K562 (cell line): ENCODE measurements around the gene CKM. TPM values are rescaled to one million over a fixed set of nuclear protein-coding genes. Genes with fewer than 3 reads are reported as not detected.

ENCODE experiments used
- ATAC-seq: fragments of 200-7000 bp; cut with Tn5 transposase; 3 replicates; pipeline ENCODE4 v1.9.1; 2020; ENCODE audit warnings: moderate library complexity
- BruUV-seq: library from RNA; stranded (reverse); fragments of 400-500 nt; replicated peaks from 2 replicates; lab custom pipeline; 2021; lab: Mats Ljungman, UMichigan
- CTCF ChIA-PET: fragments of 300-600 bp; formaldehyde crosslinking; extraction: SDS; loops from one replicate; lab custom pipeline; 2021; ENCODE audit warnings: low intra/inter-chr PET ratio; lab: Yijun Ruan, JAX
- POLR2A ChIA-PET: fragments of 300-600, 350-650 bp; sonication (Branson Sonifier 250); formaldehyde crosslinking; extraction: SDS; loops from one replicate; lab custom pipeline; 2021; ENCODE audit warnings: antibody characterized with exemption, inconsistent platforms; lab: Yijun Ruan, JAX
- DNase-seq, 4 experiments: peaks; one replicate each; pipeline versions ENCODE4 v3.0.0 to v3.0.0-alpha.2; 2011 to 2018; ENCODE audit warnings: low spot score in 3 of 4, mixed read lengths in 3 of 4; ENCODE audit errors: extremely low read depth in 1 of 4
- FAIRE-seq: peaks from 2 replicates; lab custom pipeline; 2011; peaks lifted over from hg19 to GRCh38; lab: Jason Lieb, UNC
- H2AFZ ChIP-seq: 2 replicates; pipeline ENCODE4 v1.6.0; 2011; ENCODE audit warnings: low read depth, low read length, control low read depth, inconsistent platforms
- H3K27ac ChIP-seq: fragments of 200-600 bp; 3 replicates; pipeline ENCODE4 v1.8.0; 2011; ENCODE audit warnings: low read depth, mild to moderate bottlenecking, control low read depth, inconsistent platforms, low read length, moderate library complexity, mixed read lengths; ENCODE audit errors: extremely low read depth
- H3K27me3 ChIP-seq, 2 experiments: fragments of 300-600 bp in 1 of 2; 2 replicates in 1 of 2; 3 replicates in 1 of 2; pipeline versions ENCODE4 v1.6.0 to v1.8.0; 2011; ENCODE audit warnings: inconsistent platforms in 2 of 2, low read length in 2 of 2, mild to moderate bottlenecking in 1 of 2, mixed read lengths in 1 of 2, moderate library complexity in 1 of 2; ENCODE audit not compliant: control insufficient read depth in 2 of 2, insufficient read depth in 2 of 2
- H3K36me3 ChIP-seq: fragments of 300-600 bp; 3 replicates; pipeline ENCODE4 v1.8.0; 2011; ENCODE audit warnings: mild to moderate bottlenecking, low read length, inconsistent platforms; ENCODE audit not compliant: control insufficient read depth, insufficient read depth
- H3K4me1 ChIP-seq, 2 experiments: fragments of 200-600 bp in 1 of 2; replicated peaks in 1 of 2; 2 replicates in 1 of 2; 3 replicates in 1 of 2; pipeline versions ENCODE4 v1.5.1 to v1.8.0; 2011; ENCODE audit warnings: inconsistent platforms in 2 of 2, low read length in 2 of 2, mild to moderate bottlenecking in 1 of 2, mixed read lengths in 1 of 2, moderate library complexity in 1 of 2; ENCODE audit not compliant: control insufficient read depth in 2 of 2, insufficient read depth in 2 of 2
- H3K4me2 ChIP-seq: 2 replicates; pipeline ENCODE4 v1.6.1; 2011; ENCODE audit warnings: low read length, control low read depth, inconsistent platforms, mixed read lengths; ENCODE audit not compliant: insufficient read depth
- H3K4me3 ChIP-seq: fragments of 200-600 bp; sonication (generic), shearing (Covaris generic); 2 replicates; pipeline ENCODE4 v1.5.1; 2016; ENCODE audit warnings: control low read depth, inconsistent platforms
- H3K79me2 ChIP-seq: fragments of 200-600 bp; 3 replicates; pipeline ENCODE4 v1.8.0; 2011; ENCODE audit warnings: low read length, inconsistent platforms; ENCODE audit not compliant: control insufficient read depth, insufficient read depth
- H3K9ac ChIP-seq, 2 experiments: 2 replicates each; pipeline versions ENCODE4 v1.6.0 to v1.6.1; 2011; ENCODE audit warnings: low read depth in 2 of 2, low read length in 2 of 2, control low read depth in 1 of 2, inconsistent platforms in 1 of 2, mild to moderate bottlenecking in 1 of 2, mixed read lengths in 1 of 2; ENCODE audit not compliant: insufficient read depth in 1 of 2
- H3K9me1 ChIP-seq: one replicate; pipeline ENCODE4 v1.6.0; 2011; ENCODE audit warnings: inconsistent platforms, mild to moderate bottlenecking, low read length, moderate library complexity; ENCODE audit not compliant: control insufficient read depth, insufficient read depth
- H3K9me3 ChIP-seq: replicated peaks from 2 replicates; pipeline ENCODE4 v1.5.1; 2011; ENCODE audit warnings: low read depth, low read length, inconsistent platforms; ENCODE audit not compliant: control insufficient read depth, insufficient read depth
- H4K20me1 ChIP-seq: replicated peaks from 2 replicates; pipeline ENCODE4 v1.6.1; 2011; ENCODE audit warnings: low read length, inconsistent platforms, mixed read lengths; ENCODE audit not compliant: control insufficient read depth, insufficient read depth
- ARID1B ChIP-seq: fragments of 450-650 bp; IDR thresholded peaks from 2 replicates; pipeline ENCODE4 v1.6.1; 2016; ENCODE audit warnings: antibody characterized with exemption, mild to moderate bottlenecking, inconsistent platforms
- ARID4B ChIP-seq: sonication (generic); formaldehyde crosslinking; IDR thresholded peaks from 2 replicates; pipeline ENCODE4 v1.8.0; 2022; ENCODE audit warnings: mild to moderate bottlenecking, missing genetic modification reagents
- FUS ChIP-seq: fragments of 200-400 bp; formaldehyde crosslinking; optimal IDR thresholded peaks from 2 replicates; pipeline ENCODE3; 2017; ENCODE audit warnings: low read depth, low read length
- KDM4B ChIP-seq, 2 experiments: fragments of 450-650 bp in 1 of 2; sonication (generic) in 1 of 2; IDR thresholded peaks; 2 replicates each; pipeline ENCODE4 v1.6.1; 2016 to 2017; ENCODE audit warnings: borderline replicate concordance in 2 of 2, antibody characterized with exemption in 1 of 2, low read depth in 1 of 2, mild to moderate bottlenecking in 1 of 2
- RBFOX2 ChIP-seq: fragments of 200-400 bp; formaldehyde crosslinking; IDR thresholded peaks from 2 replicates; pipeline ENCODE4 v1.6.1; 2017; ENCODE audit warnings: low read depth, mild to moderate bottlenecking, low read length, moderate library complexity
- TAF9B ChIP-seq: fragments of 450-650 bp; IDR thresholded peaks from 2 replicates; pipeline ENCODE4 v1.6.1; 2018; ENCODE audit warnings: mild to moderate bottlenecking; ENCODE audit not compliant: partially characterized antibody
- TFE3 ChIP-seq: fragments of 450-650 bp; formaldehyde crosslinking; IDR thresholded peaks from 2 replicates; pipeline ENCODE4 v1.4.0; 2020; ENCODE audit warnings: mild to moderate bottlenecking, mixed read lengths
- UBTF ChIP-seq, 2 experiments: IDR thresholded peaks; 2 replicates each; pipeline ENCODE4 v1.6.1; 2012; ENCODE audit warnings: improper control_type of control experiment in 2 of 2, low read depth in 2 of 2, low read length in 2 of 2, borderline replicate concordance in 1 of 2
- ZEB2 ChIP-seq: fragments of 450-650 bp; IDR thresholded peaks from 2 replicates; pipeline ENCODE4 v1.6.1; 2016
- ZNF165 ChIP-seq: fragments of 250-450 bp; sonication (Bioruptor Pico); IDR thresholded peaks from 2 replicates; pipeline ENCODE4 v1.4.0; 2020; ENCODE audit warnings: borderline replicate concordance
- WGBS: fragments of 100-300 bp; shearing (Covaris generic); methylation state at CpG from one replicate; pipeline ENCODE4 v1.1.6; 2016; ENCODE audit warnings: low coverage, mixed read lengths; ENCODE audit not compliant: insufficient coverage; ENCODE audit errors: missing lambda C conversion rate; 5-methylcytosine and 5-hydroxymethylcytosine counted together
- in situ Hi-C: fragments of 300-500 bp; cut with MboI; formaldehyde crosslinking; loops from 4 replicates; pipeline ENCODE4 v1.15.0; 2018; ENCODE audit warnings: inconsistent platforms, mixed read lengths
- intact Hi-C: fragments of 100-400 bp; cut with micrococcal nuclease; formaldehyde crosslinking; loops from 2 replicates; pipeline ENCODE4 v1.14.2; 2022
- polyA plus RNA-seq, 8 experiments: library from polyadenylated mRNA; depleted of rRNA in 4 of 8; stranded (reverse) in 5 of 8; unstranded in 3 of 8; fragments of >200 nt; fragmentation: Nextera tagmentation in 2 of 8; fragmentation: Illumina TruSeq in 1 of 8; extraction: Ambion mirVana in 2 of 8; extraction: Trizol in 1 of 8; gene quantifications; 2 replicates each; pipeline versions ENCODE4 v1.2.1 to v1.2.3, GENCODE V29; 2011 to 2014; ENCODE audit warnings: inconsistent platforms in 1 of 8, missing spikeins in 1 of 8
- total RNA-seq, 7 experiments: library from RNA; depleted of rRNA in 6 of 7; stranded (reverse); fragments of >200 nt in 6 of 7; fragmentation: Illumina TruSeq in 2 of 7; extraction: Trizol in 2 of 7; gene quantifications; 2 replicates each; pipeline versions ENCODE4 v1.2.1 to v1.2.3, GENCODE V29; 2011 to 2021; ENCODE audit warnings: low replicate concordance in 1 of 7

The CKM gene
- total and polyA plus RNA-seq, 9 of the 15 experiments (the other 6 are each of a cell fraction or from before 2014, with no cell fraction given), result 0.06 to 0.17 (median 0.09) TPM; not detected in 4

- no peak for TF ChIP-seq KDM4B (IDR thresholded peaks at IDR 0.05; ENCODE audit: borderline replicate concordance in 2 of 2, low read depth in 1 of 2)
- no peak for TF ChIP-seq FUS
- TF ChIP-seq ARID1B, result no peak
- no peak for TF ChIP-seq TAF9B
- TF ChIP-seq, all 486 proteins: peak for 0
Observed at GRCh38 chr19:45267296-45267695, 55.4 kb downstream of the CKM start (continued).

- intact Hi-C loops, result no loop called here
- Histone ChIP-seq H3K9me1 (peaks cover 3% of the 10 kb centered on the region), H3K79me2 (no peaks in the 10 kb centered on the region; the same call in 2 of the 3 replicates), H3K9me3 (no peaks in the 10 kb centered on the region), H3K4me3 (no peak overlapping the region), H3K4me1 (peaks cover 14 to 26% of the 10 kb centered on the region in 2 experiments), H2AFZ (no peak overlapping the region), H3K27me3 (no peaks in the 10 kb centered on the region), H3K36me3 (peaks cover 9% of the 10 kb centered on the region; the same call in 1 of the 3 replicates), H3K27ac (no peak overlapping the region), H4K20me1 (no peaks in the 10 kb centered on the region), H3K4me2 (no peak overlapping the region), H3K9ac (0 out of 4 replicates have a peak overlapping the region, but pooled peaks of 1 of the 2 experiments have one; percentile 78)
- in situ Hi-C loops, result no loop called here
- no TSS peak for BruUV-seq
- ATAC-seq, result no peak
- POLR2A ChIA-PET, result no interaction called here
- CTCF ChIA-PET, result no interaction called here
- no peak for TF ChIP-seq ARID4B (CRISPR knock-in tag)
- TF ChIP-seq ZNF165, result no peak
- TF ChIP-seq UBTF (IDR thresholded peaks at IDR 0.05; ENCODE audit: borderline replicate concordance in 1 of 2, low read depth in 2 of 2, low read length in 2 of 2), result no peak
- TF ChIP-seq RBFOX2, result peak; percentile 14; the same call in 1 of the 2 replicates
- peak; percentile 85; the same call in 1 of the 2 replicates for TF ChIP-seq ZEB2
- TF ChIP-seq TFE3 (CRISPR knock-in tag), result no peak
- WGBS, result 70% methylated on average over 5 of the region's 5 CpGs
- FAIRE-seq, result no peak
- no peak for DNase-seq
Observed at GRCh38 chr19:45265375-45265774, 57.3 kb downstream of the CKM start.
